HCT116 (cell line): ENCODE data around the gene ARHGAP35. TPM values are rescaled to one million over a fixed set of nuclear protein-coding genes. Genes with fewer than 3 reads are reported as not detected.

Experiments used
- ATAC-seq: fragments of 200-7000 bp; cut with Tn5 transposase; 2 replicates; pipeline ENCODE4 v1.9.1; 2020; ENCODE audit warnings: mild to moderate bottlenecking, moderate library complexity
- BruUV-seq: library from RNA; stranded (reverse); fragments of 400-500 nt; replicated peaks from 2 replicates; lab custom pipeline; 2021; lab: Mats Ljungman, UMichigan
- CTCF ChIA-PET: fragments of 300-600 bp; sonication (Branson Sonifier 250); formaldehyde crosslinking; loops from one replicate; lab custom pipeline; 2021; ENCODE audit warnings: antibody characterized with exemption; lab: Charles Lee
- POLR2A ChIA-PET: fragments of 300-600, 350-600 bp; sonication (Branson Sonifier 250); formaldehyde crosslinking; loops from one replicate; lab custom pipeline; 2021; ENCODE audit warnings: antibody characterized with exemption; lab: Charles Lee
- RAD21 ChIA-PET, 2 experiments: fragments of 300-600 bp; sonication (Branson Sonifier 250); formaldehyde crosslinking; loops; one replicate each; lab custom pipeline; 2023; ENCODE audit warnings: low total read pairs in 2 of 2; ENCODE audit not compliant: uncharacterized antibody in 2 of 2, unreplicated experiment in 2 of 2, low non-redundant PET in 1 of 2; lab: Charles Lee
- DNase-seq: peaks from one replicate; pipeline ENCODE4 v3.0.0-alpha.2; 2010; ENCODE audit warnings: low read depth, low spot score
- H2AFZ ChIP-seq: fragments of 200-600 bp; shearing (Covaris generic), sonication (generic); 2 replicates; pipeline ENCODE4 v1.6.1; 2017; ENCODE audit warnings: low read depth, mixed run types, mixed read lengths, antibody characterized with exemption, low read length; ENCODE audit not compliant: poor library complexity, severe bottlenecking
- H3K27ac ChIP-seq: 2 replicates; pipeline ENCODE4 v1.5.1; 2012; ENCODE audit warnings: low read depth, low read length
- H3K27me3 ChIP-seq: fragments of 200-600 bp; sonication (generic); 2 replicates; pipeline ENCODE4 v1.6.1; 2016; ENCODE audit warnings: mixed run types, low read length, mixed read lengths; ENCODE audit not compliant: insufficient read depth
- H3K36me3 ChIP-seq, 2 experiments: fragments of 200-500 bp in 1 of 2; fragments of 200-600 bp in 1 of 2; sonication (Bioruptor generic) in 1 of 2; sonication (generic) in 1 of 2; 2 replicates each; pipeline versions ENCODE4 v1.5.1 to v1.6.1; 2014 to 2016; ENCODE audit warnings: low read length in 2 of 2, inconsistent platforms in 1 of 2, mixed read lengths in 1 of 2, mixed run types in 1 of 2; ENCODE audit not compliant: insufficient read depth in 2 of 2, control insufficient read depth in 1 of 2
- H3K4me1 ChIP-seq, 2 experiments: fragments of 200-600 bp in 1 of 2; sonication (generic) in 1 of 2; 2 replicates each; pipeline versions ENCODE4 v1.5.1 to v1.6.1; 2012 to 2017; ENCODE audit warnings: low read length in 2 of 2, inconsistent platforms in 1 of 2, mild to moderate bottlenecking in 1 of 2, mixed read lengths in 1 of 2, mixed run types in 1 of 2, moderate library complexity in 1 of 2; ENCODE audit not compliant: insufficient read depth in 2 of 2, control insufficient read depth in 1 of 2
- H3K4me2 ChIP-seq: fragments of 200-600 bp; sonication (generic); 2 replicates; pipeline ENCODE4 v1.6.1; 2017; ENCODE audit warnings: mixed run types, low read length, mixed read lengths
- H3K4me3 ChIP-seq, 2 experiments: fragments of 200-600 bp in 1 of 2; sonication (generic) in 1 of 2; replicated peaks in 1 of 2; 2 replicates each; pipeline ENCODE4 v1.5.1; 2011 to 2016; ENCODE audit warnings: low read length in 2 of 2, control low read depth in 1 of 2, low read depth in 1 of 2, mild to moderate bottlenecking in 1 of 2, mixed read lengths in 1 of 2, mixed run types in 1 of 2
- H3K79me2 ChIP-seq: fragments of 200-600 bp; sonication (generic); 2 replicates; pipeline ENCODE4 v1.6.1; 2017; ENCODE audit warnings: mild to moderate bottlenecking, mixed run types, low read length, moderate library complexity, mixed read lengths; ENCODE audit not compliant: insufficient read depth
- H3K9ac ChIP-seq: fragments of 200-600 bp; sonication (generic); 2 replicates; pipeline ENCODE4 v1.6.1; 2016; ENCODE audit warnings: low read length, mixed read lengths
- H3K9me2 ChIP-seq: fragments of 200-600 bp; sonication (generic), shearing (Covaris generic); 2 replicates; pipeline ENCODE4 v1.6.1; 2017; ENCODE audit warnings: mixed run types, mild to moderate bottlenecking, moderate library complexity; ENCODE audit not compliant: insufficient read depth
- H3K9me3 ChIP-seq, 2 experiments: fragments of 200-500 bp in 1 of 2; fragments of 200-600 bp in 1 of 2; sonication (Bioruptor generic) in 1 of 2; sonication (generic) in 1 of 2; 2 replicates each; pipeline ENCODE4 v1.6.1; 2014 to 2017; ENCODE audit warnings: low read length in 2 of 2, mixed read lengths in 2 of 2, inconsistent platforms in 1 of 2, low read depth in 1 of 2, mild to moderate bottlenecking in 1 of 2, mixed run types in 1 of 2, moderate library complexity in 1 of 2; ENCODE audit not compliant: control insufficient read depth in 1 of 2, insufficient read depth in 1 of 2
- H4K20me1 ChIP-seq: fragments of 200-600 bp; sonication (generic), shearing (Covaris generic); 2 replicates; pipeline ENCODE4 v1.6.1; 2017; ENCODE audit warnings: mixed run types, mild to moderate bottlenecking, moderate library complexity; ENCODE audit not compliant: insufficient read depth
- ATF3 ChIP-seq: IDR thresholded peaks from 2 replicates; pipeline ENCODE4 v1.6.1; 2012
- CEBPB ChIP-seq: IDR thresholded peaks from 2 replicates; pipeline ENCODE4 v1.6.1; 2012; ENCODE audit warnings: low read depth
- CTCF ChIP-seq, 3 experiments: fragments of 200-600 bp in 1 of 3; sonication (generic) in 1 of 3; IDR thresholded peaks in 2 of 3; conservative IDR thresholded peaks in 1 of 3; 2 replicates each; pipeline ENCODE4 v1.5.1; 2012 to 2017; ENCODE audit warnings: low read depth in 2 of 3, low read length in 2 of 3, antibody characterized with exemption in 1 of 3, borderline replicate concordance in 1 of 3, control low read depth in 1 of 3, mild to moderate bottlenecking in 1 of 3, mixed read lengths in 1 of 3, mixed run types in 1 of 3, moderate library complexity in 1 of 3; ENCODE audit not compliant: insufficient read depth in 1 of 3
- EZH2 ChIP-seq: fragments of 200-600 bp; sonication (generic); IDR thresholded peaks from 2 replicates; pipeline ENCODE4 v1.6.1; 2017; ENCODE audit warnings: antibody characterized with exemption, mixed run types
- EZH2phosphoT487 ChIP-seq: fragments of 200-600 bp; IDR thresholded peaks from 2 replicates; pipeline ENCODE4 v1.6.1; 2018; ENCODE audit warnings: antibody characterized with exemption, borderline replicate concordance
- JUND ChIP-seq: IDR thresholded peaks from 2 replicates; pipeline ENCODE4 v1.6.1; 2012
- MAX ChIP-seq: IDR thresholded peaks from 2 replicates; pipeline ENCODE4 v1.6.1; 2012
- POLR2A ChIP-seq: IDR thresholded peaks from 2 replicates; pipeline ENCODE4 v1.7.0; 2011; ENCODE audit warnings: borderline replicate concordance; ENCODE audit not compliant: insufficient read depth, insufficient read length; ENCODE audit errors: extremely low read depth
- RAD21 ChIP-seq: IDR thresholded peaks from 2 replicates; pipeline ENCODE4 v1.6.1; 2012; ENCODE audit warnings: low read depth, mild to moderate bottlenecking
- REST ChIP-seq: IDR thresholded peaks from 2 replicates; pipeline ENCODE4 v1.6.1; 2012; ENCODE audit warnings: low read depth
- SIN3A ChIP-seq: IDR thresholded peaks from 2 replicates; pipeline ENCODE4 v1.6.1; 2012; ENCODE audit warnings: low read depth
- SP1 ChIP-seq: IDR thresholded peaks from 2 replicates; pipeline ENCODE4 v1.6.1; 2012; ENCODE audit warnings: low read depth
- SRF ChIP-seq: IDR thresholded peaks from 2 replicates; pipeline ENCODE4 v1.6.1; 2012; ENCODE audit warnings: low read depth
- YY1 ChIP-seq: IDR thresholded peaks from 2 replicates; pipeline ENCODE4 v1.6.1; 2011; ENCODE audit warnings: low read length, low read depth, moderate library complexity, mild to moderate bottlenecking; ENCODE audit not compliant: insufficient replicate concordance; ENCODE audit errors: extremely low read depth
- ZBTB33 ChIP-seq: IDR thresholded peaks from 2 replicates; pipeline ENCODE4 v1.6.1; 2011; ENCODE audit warnings: mild to moderate bottlenecking, low read length, moderate library complexity; ENCODE audit not compliant: insufficient replicate concordance; ENCODE audit errors: extremely low read depth
- ZNF274 ChIP-seq: fragments of 200-500 bp; sonication (Bioruptor generic); IDR thresholded peaks from 2 replicates; pipeline ENCODE4 v1.6.1; 2014; ENCODE audit warnings: mild to moderate bottlenecking, low read depth, low read length, inconsistent platforms
- intact Hi-C: fragments of 100-400 bp; cut with micrococcal nuclease; formaldehyde crosslinking; loops from 2 replicates; pipeline ENCODE4 v1.10.0; 2022
- total RNA-seq: library from RNA; stranded (reverse); gene quantifications from one replicate; pipeline ENCODE4 v1.2.1, GENCODE V29; 2021; ENCODE audit not compliant: unreplicated experiment

ARHGAP35 gene
- total RNA-seq, 1 experiment from 2014 or later, result 47.6 TPM

GRCh38 chr19:46909356-46909755, 48.6 kb downstream of the ARHGAP35 start:
- TF ChIP-seq SIN3A, result no peak
- TF ChIP-seq CTCF (IDR thresholded peaks at IDR 0.05 in 2 of 3, conservative IDR thresholded peaks at IDR 0.05 in 1 of 3; ENCODE audit: borderline replicate concordance in 1 of 3, insufficient read depth in 1 of 3, low read depth in 2 of 3, low read length in 2 of 3), result no peak
- no peak for TF ChIP-seq JUND
- no peak for TF ChIP-seq ZBTB33
- TF ChIP-seq YY1, result no peak
- no peak for TF ChIP-seq SP1
- no peak for TF ChIP-seq RAD21
- TF ChIP-seq SRF, result no peak
- TF ChIP-seq POLR2A, result no peak
- no peak for TF ChIP-seq MAX
- TF ChIP-seq EZH2, result no peak
- no peak for TF ChIP-seq ZNF274
- TF ChIP-seq EZH2phosphoT487, result no peak
- no peak for TF ChIP-seq CEBPB
- no peak for TF ChIP-seq REST
- no peak for TF ChIP-seq ATF3
- POLR2A ChIA-PET, result no interaction called here

More at GRCh38 chr19:46909356-46909755, 48.6 kb downstream of the ARHGAP35 start:
- peaks cover 41% of the 10 kb centered on the region in 2 experiments for H3K4me1 ChIP-seq
- BruUV-seq, result no TSS peak
- peaks cover 76% of the 10 kb centered on the region for H3K79me2 ChIP-seq
- RAD21 ChIA-PET, result no interaction called here
- CTCF ChIA-PET, result interaction anchor here (1.6 to 2.1 kb wide), 2 partner anchors 53 to 81 kb away, joined by 3 to 4 read pairs; no protein-coding TSS in a partner anchor
- intact Hi-C loops, result no loop called here
- no peaks in the 10 kb centered on the region for H3K9me2 ChIP-seq
- H3K27me3 ChIP-seq, result no peaks in the 10 kb centered on the region
- DNase-seq (no peak), ATAC-seq (no peak)
- no peaks in the 10 kb centered on the region for H3K36me3 ChIP-seq
- H3K9me3 ChIP-seq, result no peaks in the 10 kb centered on the region
- no peak overlapping the region for H2AFZ ChIP-seq
- H4K20me1 ChIP-seq, result no peaks in the 10 kb centered on the region
- H3K4me3 ChIP-seq, result no peak overlapping the region
- H3K4me2 ChIP-seq, result no peak overlapping the region
- no peak overlapping the region for H3K27ac ChIP-seq
- H3K9ac ChIP-seq, result no peak overlapping the region
